CD4-positive, CD25-positive, alpha-beta regulatory T cell (primary cell): Measurements from ENCODE around the gene ZFP3. TPM values are rescaled to one million over a fixed set of nuclear protein-coding genes. Genes with fewer than 3 reads are reported as not detected.
"Not testable (repeated sequence)": the region's sequence is repeated elsewhere in the genome, so short reads cannot be mapped to it uniquely, and the experiment has no call there.

Experiments used
- ATAC-seq, 2 donors: fragments of 150-1000 bp; cut with Tn5 transposase; one replicate each; pipeline ENCODE4 v1.10.0; 2021; ENCODE audit warnings: low read depth in 2 of 2, moderate number of reproducible peaks in 2 of 2, moderate library complexity in 1 of 2
- DNase-seq, 3 donors: peaks; one replicate each; pipeline versions ENCODE4 v3.0.0 to v3.0.0-alpha.2; 2012 to 2022; ENCODE audit warnings: mixed read lengths in 1 of 3
- H3K27ac ChIP-seq: one replicate; pipeline ENCODE4 v1.7.0; 2013; ENCODE audit warnings: mild to moderate bottlenecking, low read length; ENCODE audit not compliant: insufficient read depth, poor library complexity, severe bottlenecking
- H3K27me3 ChIP-seq: one replicate; pipeline ENCODE4 v1.7.0; 2013; ENCODE audit warnings: low read length; ENCODE audit not compliant: control insufficient read depth, insufficient read depth
- H3K36me3 ChIP-seq: one replicate; pipeline ENCODE4 v1.7.0; 2013; ENCODE audit warnings: mild to moderate bottlenecking, low read length, moderate library complexity; ENCODE audit not compliant: control insufficient read depth, insufficient read depth
- H3K4me1 ChIP-seq: 2 replicates; pipeline ENCODE4 v1.7.0; 2013; ENCODE audit warnings: mild to moderate bottlenecking, low read length; ENCODE audit not compliant: insufficient read depth, control insufficient read depth, poor library complexity, severe bottlenecking
- H3K4me3 ChIP-seq: one replicate; pipeline ENCODE4 v1.7.0; 2013; ENCODE audit warnings: low read depth, mild to moderate bottlenecking, low read length, moderate library complexity
- H3K9me3 ChIP-seq, 2 experiments: 1 replicate in 1 of 2; 2 replicates in 1 of 2; pipeline ENCODE4 v1.7.0; 2013; ENCODE audit warnings: low read length in 2 of 2, mild to moderate bottlenecking in 1 of 2, moderate library complexity in 1 of 2; ENCODE audit not compliant: control insufficient read depth in 2 of 2
- H3K27ac Mint-ChIP-seq, 3 donors: one replicate each; pipeline ENCODE4 v1.8.0; 2020 to 2022; ENCODE audit warnings: mild to moderate bottlenecking in 3 of 3, mixed read lengths in 3 of 3, moderate library complexity in 2 of 3
- H3K27me3 Mint-ChIP-seq: one replicate; pipeline ENCODE4 v1.8.0; 2022; ENCODE audit warnings: mild to moderate bottlenecking, mixed read lengths
- H3K36me3 Mint-ChIP-seq: one replicate; pipeline ENCODE4 v1.8.0; 2020; ENCODE audit warnings: mixed read lengths
- H3K4me1 Mint-ChIP-seq, 4 donors: one replicate each; pipeline ENCODE4 v1.8.0; 2020 to 2022; ENCODE audit warnings: mixed read lengths in 4 of 4, mild to moderate bottlenecking in 1 of 4
- H3K4me3 Mint-ChIP-seq, 4 donors: one replicate each; pipeline ENCODE4 v1.8.0; 2020 to 2022; ENCODE audit warnings: mild to moderate bottlenecking in 4 of 4, mixed read lengths in 4 of 4, moderate library complexity in 3 of 4
- H3K9me3 Mint-ChIP-seq, 7 donors: one replicate each; pipeline ENCODE4 v1.8.0; 2020 to 2022; ENCODE audit warnings: mixed read lengths in 7 of 7, mild to moderate bottlenecking in 3 of 7, moderate library complexity in 2 of 7
- polyA plus RNA-seq, 4 donors: library from polyadenylated mRNA; unstranded; fragments of 300-500 nt; fragmentation: Illumina TruSeq; gene quantifications; one replicate each; pipeline ENCODE4 v1.2.3, GENCODE V29; 2021
- total RNA-seq: library from RNA; stranded (reverse); gene quantifications from one replicate; pipeline ENCODE4 v1.2.3, GENCODE V29; 2022

Gene ZFP3
- total and polyA plus RNA-seq, 5 donors from 2014 or later, result 0.32 to 2.5 (median 1.8) TPM

DNA sequence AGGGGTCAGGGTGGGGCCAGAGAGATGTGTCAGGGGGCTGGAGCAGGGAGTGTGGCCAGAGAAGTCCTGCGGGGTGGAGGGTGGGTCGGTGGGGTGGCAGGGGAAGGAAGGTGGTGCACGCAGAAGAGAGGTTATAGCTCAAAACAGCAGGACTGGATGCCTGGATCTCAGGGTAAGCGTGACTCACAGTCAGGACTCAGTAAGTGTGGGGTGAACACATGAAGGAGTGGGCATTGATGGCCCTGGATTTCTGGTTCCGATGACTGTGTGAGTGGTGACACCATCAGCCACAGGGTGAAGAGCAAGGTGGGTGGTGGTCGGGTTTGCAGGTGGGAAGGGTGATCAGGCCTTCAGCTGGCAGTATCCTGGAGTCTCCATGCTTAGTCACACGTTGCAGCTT, 43.8 kb downstream of the ZFP3 start:
- H3K36me3 ChIP-seq, H3K4me1 Mint-ChIP-seq, DNase-seq, H3K36me3 Mint-ChIP-seq, H3K27ac Mint-ChIP-seq, H3K27me3 ChIP-seq, H3K4me1 ChIP-seq, ATAC-seq, H3K9me3 ChIP-seq, H3K27ac ChIP-seq, H3K4me3 ChIP-seq, H3K9me3 Mint-ChIP-seq: not testable (repeated sequence)
- Mint-ChIP-seq H3K4me3 (peak overlapping the region in 2 of 4 donors; percentile 21 to 39), H3K27me3 (peaks cover 40% of the 10 kb centered on the region)

DNA sequence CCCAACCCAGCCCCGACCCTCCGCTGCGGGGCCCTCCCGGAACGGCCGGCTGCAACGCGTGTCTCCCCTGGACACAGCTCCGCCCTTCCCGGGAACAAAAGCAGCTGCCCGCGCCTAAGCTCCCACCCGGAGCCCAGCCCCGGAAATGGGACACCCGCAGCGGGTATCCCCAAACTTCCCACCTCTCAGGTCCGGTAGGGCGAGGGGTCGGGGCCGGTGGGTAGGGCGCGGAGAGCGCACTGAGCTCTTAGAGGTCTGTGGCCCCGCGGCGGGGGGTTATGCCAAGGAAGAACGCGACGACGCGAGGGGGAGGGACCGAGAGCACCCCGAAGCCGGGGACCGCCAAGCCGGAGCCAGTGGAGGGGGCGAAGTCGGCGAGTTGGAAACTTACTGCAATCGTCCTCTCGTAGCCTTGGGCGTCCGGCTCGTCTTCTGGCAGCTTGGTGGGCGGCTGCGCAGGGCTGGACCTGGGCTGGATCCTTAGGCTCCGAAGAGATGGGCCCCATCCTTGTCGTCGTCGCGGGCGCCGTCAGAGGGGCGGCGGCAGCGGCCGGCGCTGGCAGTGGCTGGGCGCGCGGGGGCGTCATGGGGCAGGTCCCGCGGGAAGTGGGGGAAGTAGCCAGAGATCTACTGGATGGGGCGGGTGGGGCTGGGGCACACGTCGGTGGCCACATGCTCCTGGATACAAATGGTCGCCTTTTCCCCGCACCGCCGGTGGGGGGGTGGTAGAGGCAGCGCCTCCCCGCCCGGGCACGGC, 44.5 kb downstream of the ZFP3 start:
- H3K27me3 ChIP-seq, result peaks cover 5% of the 10 kb centered on the region
- no peaks in the 10 kb centered on the region for H3K9me3 ChIP-seq
- Mint-ChIP-seq H3K4me1 (peaks cover 0 to 9% (median 0%) of the 10 kb centered on the region in 4 donors), H3K9me3 (peaks cover 0 to 2% (median 0%) of the 10 kb centered on the region in 7 donors), H3K27me3 (peaks cover 37% of the 10 kb centered on the region), H3K27ac (no peak overlapping the region), H3K4me3 (no peak overlapping the region), H3K36me3 (no peaks in the 10 kb centered on the region)
- H3K36me3 ChIP-seq, result no peaks in the 10 kb centered on the region
- no peak for DNase-seq
- peaks cover 5% of the 10 kb centered on the region for H3K4me1 ChIP-seq
- ATAC-seq, result no peak
- no peak overlapping the region for H3K27ac ChIP-seq
- no peak overlapping the region for H3K4me3 ChIP-seq

DNA sequence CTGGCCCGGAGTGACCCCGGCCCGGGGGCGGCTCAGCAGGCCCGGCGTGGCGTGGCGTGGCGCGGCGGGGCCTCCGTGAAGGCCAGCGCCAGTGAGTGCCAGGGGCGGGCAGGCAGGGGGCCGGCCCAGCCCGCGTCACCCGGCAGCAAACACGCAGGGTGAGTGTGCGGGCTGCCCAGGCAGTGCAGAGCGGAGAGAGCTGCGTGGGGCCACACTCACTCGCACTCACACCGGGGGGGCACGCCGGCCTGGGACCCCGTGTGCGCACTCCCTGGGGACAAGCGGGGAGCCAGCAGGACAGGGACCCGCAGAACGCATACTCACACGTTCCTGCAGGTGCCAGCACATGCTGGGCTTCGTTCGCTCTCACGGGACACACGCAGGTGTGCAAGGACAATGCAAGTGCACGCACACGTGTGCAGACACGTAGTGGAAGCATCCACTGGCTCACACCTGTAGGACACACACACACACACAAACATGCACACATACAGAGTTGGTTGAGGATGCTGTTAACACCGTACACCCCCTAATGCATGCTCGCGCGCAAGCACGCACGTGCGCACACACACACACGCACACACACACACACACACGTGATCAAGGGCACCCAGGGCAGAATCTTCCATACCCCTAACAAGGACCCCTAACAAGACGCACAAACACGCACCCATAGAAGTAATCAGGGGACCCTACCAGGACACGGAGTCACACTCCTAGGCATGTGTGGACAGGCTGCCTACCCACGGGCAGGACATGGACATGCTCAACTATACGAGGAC, 45.3 kb downstream of the ZFP3 start:
- no peak overlapping the region for H3K27ac ChIP-seq
- peaks cover 5% of the 10 kb centered on the region for H3K4me1 ChIP-seq
- H3K9me3 Mint-ChIP-seq, result peaks cover 0 to 2% (median 0%) of the 10 kb centered on the region in 7 donors
- peaks cover 0 to 9% (median 0%) of the 10 kb centered on the region in 4 donors for H3K4me1 Mint-ChIP-seq
- H3K4me3 Mint-ChIP-seq, result no peak overlapping the region
- H3K36me3 Mint-ChIP-seq, result no peaks in the 10 kb centered on the region
- ATAC-seq (no peak), DNase-seq (no peak)
- no peaks in the 10 kb centered on the region for H3K9me3 ChIP-seq
- no peak overlapping the region for H3K4me3 ChIP-seq
- H3K27me3 ChIP-seq, result peaks cover 5% of the 10 kb centered on the region
- H3K36me3 ChIP-seq, result no peaks in the 10 kb centered on the region
- H3K27ac Mint-ChIP-seq, result no peak overlapping the region
- peaks cover 37% of the 10 kb centered on the region for H3K27me3 Mint-ChIP-seq

DNA sequence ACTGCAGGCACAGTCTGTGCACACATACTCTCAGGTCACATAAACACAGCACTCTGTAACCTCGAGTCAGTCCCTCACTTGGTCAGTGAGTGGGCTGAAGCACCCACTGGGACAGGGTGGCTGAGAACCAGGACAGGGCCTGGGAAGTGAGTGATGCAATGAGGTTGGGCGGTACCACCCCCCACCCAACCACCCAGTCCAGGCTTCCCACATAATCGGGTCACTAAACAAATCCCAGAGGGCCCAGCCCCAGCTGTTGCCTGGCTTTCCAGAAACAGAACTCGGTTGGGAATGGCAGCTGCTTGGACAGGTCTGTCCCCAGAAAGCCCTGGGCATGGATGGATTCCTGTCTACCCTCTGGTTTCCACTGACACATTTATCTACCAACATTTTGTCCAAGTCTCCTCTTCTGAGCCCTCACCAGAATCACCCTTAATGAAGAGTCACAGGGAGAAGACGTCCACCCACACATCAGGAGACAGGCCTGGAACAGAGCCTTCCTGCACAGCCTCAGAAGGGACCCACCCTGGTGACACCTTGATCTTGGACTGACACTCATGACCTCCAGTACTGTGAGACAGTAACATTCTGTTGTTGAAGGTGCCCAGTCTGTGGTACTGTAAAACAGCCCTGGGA, 46.0 kb downstream of the ZFP3 start:
- not testable (repeated sequence) for H3K4me3 Mint-ChIP-seq, H3K27ac ChIP-seq, ATAC-seq, H3K27me3 ChIP-seq, H3K4me1 ChIP-seq, H3K4me3 ChIP-seq, H3K36me3 Mint-ChIP-seq, DNase-seq, H3K27ac Mint-ChIP-seq, H3K9me3 Mint-ChIP-seq, H3K9me3 ChIP-seq, H3K36me3 ChIP-seq, H3K4me1 Mint-ChIP-seq
- peaks cover 31% of the 10 kb centered on the region for H3K27me3 Mint-ChIP-seq

DNA sequence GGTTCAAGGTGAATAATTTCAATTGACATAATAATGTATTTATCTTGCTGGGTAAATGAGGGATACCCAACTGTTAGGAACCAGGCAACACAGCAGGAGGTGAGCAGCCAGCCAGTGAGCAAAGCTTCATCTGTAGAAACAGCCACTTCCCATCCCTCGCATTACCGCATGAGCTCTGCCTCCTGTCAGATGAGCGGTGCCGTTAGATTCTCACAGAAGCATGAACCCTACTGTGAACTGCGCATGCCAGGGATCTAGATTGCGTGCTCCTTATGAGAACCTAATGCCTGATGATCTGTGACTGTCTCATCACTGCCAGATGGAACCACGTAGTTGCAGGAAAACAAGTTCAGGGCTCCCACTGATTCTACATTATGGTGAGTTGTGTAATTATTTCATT, 46.6 kb downstream of the ZFP3 start:
- ATAC-seq, H3K4me3 Mint-ChIP-seq, H3K27me3 ChIP-seq, H3K9me3 ChIP-seq, DNase-seq, H3K4me1 ChIP-seq, H3K36me3 Mint-ChIP-seq, H3K27ac Mint-ChIP-seq, H3K36me3 ChIP-seq, H3K27ac ChIP-seq, H3K4me3 ChIP-seq, H3K9me3 Mint-ChIP-seq, H3K4me1 Mint-ChIP-seq: not testable (repeated sequence)
- peaks cover 30% of the 10 kb centered on the region for H3K27me3 Mint-ChIP-seq

DNA sequence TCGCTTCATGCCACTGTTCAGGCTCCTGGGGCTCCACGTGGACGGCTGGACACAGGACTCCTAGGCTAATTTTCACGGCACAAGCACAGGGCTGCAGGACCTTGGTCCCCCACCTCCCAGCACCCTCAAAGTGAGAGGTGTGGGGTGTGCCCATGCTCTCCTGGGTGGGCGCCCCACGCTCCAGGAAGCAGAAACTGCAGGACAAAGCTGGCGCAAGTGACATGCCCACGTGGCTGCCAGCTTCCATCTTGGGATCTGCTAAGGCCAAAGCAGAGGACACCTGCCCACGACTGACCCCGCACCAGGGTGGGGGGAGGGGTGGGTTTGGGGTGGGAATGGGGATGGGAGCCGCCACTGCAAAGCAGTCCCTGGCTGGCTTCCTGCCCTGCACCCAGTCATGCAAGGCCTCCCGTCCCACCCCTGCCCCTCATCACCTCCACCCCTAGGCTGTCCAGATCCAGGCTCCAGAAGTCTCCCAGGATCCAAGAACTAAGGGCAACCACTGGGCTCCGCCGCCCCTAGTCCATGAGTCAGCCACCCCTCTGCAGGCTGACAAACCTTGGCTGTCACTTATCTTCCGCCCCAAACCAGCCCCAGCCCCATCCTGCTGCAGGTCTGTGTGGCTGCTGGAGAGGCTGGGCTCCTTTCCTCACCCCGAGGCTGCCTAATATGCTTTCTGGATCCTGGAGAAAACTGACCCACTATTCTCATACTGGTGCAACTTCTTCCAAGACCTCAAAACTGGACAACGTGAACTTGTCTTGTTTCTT, 48.6 kb downstream of the ZFP3 start:
- no peak for ATAC-seq
- H3K27ac Mint-ChIP-seq, result no peak overlapping the region
- Histone ChIP-seq H3K4me3 (no peak overlapping the region), H3K9me3 (no peaks in the 10 kb centered on the region), H3K36me3 (no peaks in the 10 kb centered on the region), H3K27me3 (peaks cover 2% of the 10 kb centered on the region), H3K4me1 (peaks cover 5% of the 10 kb centered on the region), H3K27ac (no peak overlapping the region)
- H3K4me3 Mint-ChIP-seq, result no peak overlapping the region
- peaks cover 19% of the 10 kb centered on the region for H3K27me3 Mint-ChIP-seq
- peaks cover 0 to 3% (median 0%) of the 10 kb centered on the region in 4 donors for H3K4me1 Mint-ChIP-seq
- DNase-seq, result no peak
- no peaks in the 10 kb centered on the region for H3K36me3 Mint-ChIP-seq
- peaks cover 0 to 1% (median 0%) of the 10 kb centered on the region in 7 donors for H3K9me3 Mint-ChIP-seq

DNA sequence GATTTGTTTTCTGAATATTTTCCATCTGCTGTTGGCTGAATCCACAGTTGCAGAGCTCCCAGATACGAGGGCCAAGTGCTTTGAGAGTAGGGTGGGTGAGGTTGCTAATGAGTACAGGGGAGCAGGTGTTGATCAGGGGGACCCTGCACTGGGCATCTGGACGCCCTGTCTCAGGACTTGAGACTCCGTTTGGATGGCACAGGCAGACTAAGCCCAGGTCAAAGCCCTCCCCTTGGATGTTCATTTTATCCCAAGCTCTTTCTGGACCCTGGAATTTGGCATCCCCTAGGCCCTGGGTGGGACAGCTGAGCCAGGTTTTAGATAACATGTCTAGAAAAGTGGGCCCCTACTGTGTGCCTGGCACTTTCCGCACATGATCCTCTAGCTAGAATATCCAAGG, 49.6 kb downstream of the ZFP3 start:
- no peaks in the 10 kb centered on the region for H3K36me3 ChIP-seq
- ATAC-seq, result no peak
- H3K27me3 ChIP-seq, result no peaks in the 10 kb centered on the region
- Mint-ChIP-seq H3K4me1 (no peaks in the 10 kb centered on the region), H3K27ac (no peak overlapping the region), H3K27me3 (peaks cover 20% of the 10 kb centered on the region), H3K9me3 (no peaks in the 10 kb centered on the region), H3K36me3 (no peaks in the 10 kb centered on the region), H3K4me3 (no peak overlapping the region)
- H3K4me1 ChIP-seq, result no peaks in the 10 kb centered on the region
- DNase-seq, result no peak
- H3K27ac ChIP-seq, result no peak overlapping the region
- no peaks in the 10 kb centered on the region for H3K9me3 ChIP-seq
- no peak overlapping the region for H3K4me3 ChIP-seq
